Pancreas (tissue), 10 donors: ENCODE data around the gene JADE2. TPM values are rescaled to one million over a fixed set of nuclear protein-coding genes. Genes with fewer than 3 reads are reported as not detected.

Source experiments
- ATAC-seq, 4 donors: fragments of 200-7000 bp; cut with Tn5 transposase; one replicate each; pipeline versions ENCODE4 v1.8.0 to v1.9.1; 2020; ENCODE audit warnings: mild to moderate bottlenecking in 4 of 4, moderate library complexity in 4 of 4
- DNase-seq, 6 donors: peaks; one replicate each; pipeline ENCODE4 v3.0.0-alpha.2; 2020
- FAIRE-seq: peaks from 2 replicates; lab custom pipeline; 2012; peaks lifted over from hg19 to GRCh38; lab: Jason Lieb, UNC
- H3K27ac ChIP-seq, 4 donors: fragments of 200-600 bp; sonication (generic); 1 replicate in 3 of 4; 2 replicates in 1 of 4; pipeline versions ENCODE4 v1.5.0 to v1.8.0; 2020
- H3K27me3 ChIP-seq, 4 donors: fragments of 200-600 bp; one replicate each; pipeline ENCODE4 v1.8.0; 2021
- H3K36me3 ChIP-seq, 3 donors: fragments of 200-600 bp; sonication (generic) in 1 of 3; one replicate each; pipeline versions ENCODE4 v1.5.0 to v1.8.0; 2020 to 2021
- H3K4me1 ChIP-seq, 3 donors: fragments of 200-600 bp; one replicate each; pipeline ENCODE4 v1.8.0; 2021
- H3K4me3 ChIP-seq, 4 donors: fragments of 200-600 bp; sonication (generic) in 2 of 4; one replicate each; pipeline versions ENCODE4 v1.5.0 to v1.8.0; 2020 to 2021
- H3K9me3 ChIP-seq, 4 donors: fragments of 200-600 bp; one replicate each; pipeline ENCODE4 v1.8.0; 2021
- WGBS, 2 donors: extraction: QIAGEN DNeasy Blood & Tissue Kit; methylation state at CpG; one replicate each; pipeline ENCODE4 v1.1.7; 2013; 5-methylcytosine and 5-hydroxymethylcytosine counted together
- intact Hi-C, 3 donors: fragments of 100-400 bp; cut with DNase I; formaldehyde crosslinking; loops; one replicate each; pipeline versions ENCODE4 v1.11.1 to v1.14.2; 2022
- polyA plus RNA-seq, 2 donors: library from polyadenylated mRNA; stranded (reverse); fragments of 200-250 nt; gene quantifications; one replicate each; pipeline ENCODE4 v1.2.3, GENCODE V29; 2013
- total RNA-seq, 6 donors: library from RNA; stranded (reverse); fragmentation: NEBNext Ultra II Directional in 4 of 6; extraction: Animal tissue kit (Norgen Biotek cat#: 25700) in 4 of 6; gene quantifications; one replicate each; pipeline versions ENCODE4 v1.2.1 to v1.2.4, GENCODE V29; 2021 to 2023
- TF ChIP-seq, protein P1 (sequence below), 4 donors: fragments of 200-600 bp; sonication (generic) in 3 of 4; IDR thresholded peaks; one replicate each; pipeline versions ENCODE4 v1.5.0 to v1.8.0; 2021; ENCODE audit warnings: antibody characterized with exemption in 4 of 4
- donor health status: healthy with polysubstance abuse.
- donor health status: DM: no; HTN: no; CAD: no; lungs with moderate emphysema.
- donor health status: DM: no; HTN: no; CAD: no.
- donor health status: control.
- donor health status: control.
- donor health status: Bipolar disorder and iron deficiency.
- donor health status: DM: yes; HTN: yes; CAD: no.
- donor health status: DM: no; HTN: no; CAD: no.
- donor health status: DM: no; HTN: no; CAD: no.
- donor health status: DM: yes; HTN: yes; CAD: no.

The JADE2 gene
- total and polyA plus RNA-seq, 8 donors: 9.6 to 42.7 (median 26.6) TPM

DNA sequence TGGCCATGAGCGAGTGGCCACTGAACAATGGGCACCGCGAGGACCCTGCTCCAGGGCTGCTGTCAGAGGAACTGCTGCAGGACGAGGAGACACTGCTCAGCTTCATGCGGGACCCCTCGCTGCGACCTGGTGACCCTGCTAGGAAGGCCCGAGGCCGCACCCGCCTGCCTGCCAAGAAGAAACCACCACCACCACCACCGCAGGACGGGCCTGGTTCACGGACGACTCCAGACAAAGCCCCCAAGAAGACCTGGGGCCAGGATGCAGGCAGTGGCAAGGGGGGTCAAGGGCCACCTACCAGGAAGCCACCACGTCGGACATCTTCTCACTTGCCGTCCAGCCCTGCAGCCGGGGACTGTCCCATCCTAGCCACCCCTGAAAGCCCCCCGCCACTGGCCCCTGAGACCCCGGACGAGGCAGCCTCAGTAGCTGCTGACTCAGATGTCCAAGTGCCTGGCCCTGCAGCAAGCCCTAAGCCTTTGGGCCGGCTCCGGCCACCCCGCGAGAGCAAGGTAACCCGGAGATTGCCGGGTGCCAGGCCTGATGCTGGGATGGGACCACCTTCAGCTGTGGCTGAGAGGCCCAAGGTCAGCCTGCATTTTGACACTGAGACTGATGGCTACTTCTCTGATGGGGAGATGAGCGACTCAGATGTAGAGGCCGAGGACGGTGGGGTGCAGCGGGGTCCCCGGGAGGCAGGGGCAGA is 53.3 kb downstream of the JADE2 start:
- H3K4me1 ChIP-seq: peaks cover 0 to 11% (median 0%) of the 10 kb centered on the region in 3 donors
- H3K27me3 ChIP-seq: no peaks in the 10 kb centered on the region
- intact Hi-C loops: loop anchor here in 1 of 3 donors (10.0 kb wide), 2 partner anchors 194 to 544 kb away; no protein-coding TSS in a partner anchor
- no peaks in the 10 kb centered on the region for H3K9me3 ChIP-seq
- no peak overlapping the region for H3K4me3 ChIP-seq
- peak in 1 of 6 donors; percentile 78 for DNase-seq
- peaks cover 4 to 33% (median 26%) of the 10 kb centered on the region in 3 donors for H3K36me3 ChIP-seq
- 88 to 92% methylated on average over 32 of the region's 32 CpGs for WGBS, 2 donors
- no peak overlapping the region for H3K27ac ChIP-seq
- FAIRE-seq: no peak
- TF ChIP-seq, protein P1, sequence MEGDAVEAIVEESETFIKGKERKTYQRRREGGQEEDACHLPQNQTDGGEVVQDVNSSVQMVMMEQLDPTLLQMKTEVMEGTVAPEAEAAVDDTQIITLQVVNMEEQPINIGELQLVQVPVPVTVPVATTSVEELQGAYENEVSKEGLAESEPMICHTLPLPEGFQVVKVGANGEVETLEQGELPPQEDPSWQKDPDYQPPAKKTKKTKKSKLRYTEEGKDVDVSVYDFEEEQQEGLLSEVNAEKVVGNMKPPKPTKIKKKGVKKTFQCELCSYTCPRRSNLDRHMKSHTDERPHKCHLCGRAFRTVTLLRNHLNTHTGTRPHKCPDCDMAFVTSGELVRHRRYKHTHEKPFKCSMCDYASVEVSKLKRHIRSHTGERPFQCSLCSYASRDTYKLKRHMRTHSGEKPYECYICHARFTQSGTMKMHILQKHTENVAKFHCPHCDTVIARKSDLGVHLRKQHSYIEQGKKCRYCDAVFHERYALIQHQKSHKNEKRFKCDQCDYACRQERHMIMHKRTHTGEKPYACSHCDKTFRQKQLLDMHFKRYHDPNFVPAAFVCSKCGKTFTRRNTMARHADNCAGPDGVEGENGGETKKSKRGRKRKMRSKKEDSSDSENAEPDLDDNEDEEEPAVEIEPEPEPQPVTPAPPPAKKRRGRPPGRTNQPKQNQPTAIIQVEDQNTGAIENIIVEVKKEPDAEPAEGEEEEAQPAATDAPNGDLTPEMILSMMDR (IDR thresholded peaks at IDR 0.05): no peak
- no peak for ATAC-seq

DNA sequence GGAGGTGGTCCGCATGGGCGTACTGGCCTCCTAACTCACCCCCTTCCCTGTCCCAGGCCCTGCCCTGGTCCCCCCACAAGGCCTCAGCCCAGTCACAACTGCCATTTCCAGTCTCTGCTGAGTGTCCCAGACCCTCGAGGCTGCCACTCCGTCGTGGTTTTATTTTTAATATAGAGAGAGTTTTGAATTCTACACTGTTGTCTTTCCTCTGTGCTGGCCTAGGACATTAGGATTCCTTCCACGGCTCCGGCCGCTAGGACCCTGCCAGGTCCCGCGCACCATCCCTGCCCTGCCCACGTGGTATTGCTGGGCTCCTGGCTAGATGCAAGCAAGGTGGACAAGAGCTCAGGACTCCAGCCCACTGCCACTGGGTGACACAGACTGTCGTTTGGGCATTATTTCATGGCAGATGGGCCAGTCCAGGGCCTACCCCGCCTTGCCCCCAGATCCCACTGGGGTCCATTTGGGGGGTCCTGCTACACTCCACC is 53.9 kb downstream of the JADE2 start:
- TF ChIP-seq, protein P1 (IDR thresholded peaks at IDR 0.05): no peak
- Histone ChIP-seq H3K36me3 (peaks cover 4 to 27% (median 21%) of the 10 kb centered on the region in 3 donors), H3K4me1 (peaks cover 0 to 11% (median 0%) of the 10 kb centered on the region in 3 donors), H3K4me3 (no peak overlapping the region), H3K9me3 (no peaks in the 10 kb centered on the region), H3K27me3 (no peaks in the 10 kb centered on the region), H3K27ac (no peak overlapping the region)
- intact Hi-C loops: loop anchor here in 1 of 3 donors (10.0 kb wide), 2 partner anchors 195 to 545 kb away; no protein-coding TSS in a partner anchor
- peak in 1 of 6 donors; percentile 34 for DNase-seq
- no peak for ATAC-seq
- WGBS, 2 donors: 87 to 89% methylated on average over 13 of the region's 13 CpGs
- no peak for FAIRE-seq

DNA sequence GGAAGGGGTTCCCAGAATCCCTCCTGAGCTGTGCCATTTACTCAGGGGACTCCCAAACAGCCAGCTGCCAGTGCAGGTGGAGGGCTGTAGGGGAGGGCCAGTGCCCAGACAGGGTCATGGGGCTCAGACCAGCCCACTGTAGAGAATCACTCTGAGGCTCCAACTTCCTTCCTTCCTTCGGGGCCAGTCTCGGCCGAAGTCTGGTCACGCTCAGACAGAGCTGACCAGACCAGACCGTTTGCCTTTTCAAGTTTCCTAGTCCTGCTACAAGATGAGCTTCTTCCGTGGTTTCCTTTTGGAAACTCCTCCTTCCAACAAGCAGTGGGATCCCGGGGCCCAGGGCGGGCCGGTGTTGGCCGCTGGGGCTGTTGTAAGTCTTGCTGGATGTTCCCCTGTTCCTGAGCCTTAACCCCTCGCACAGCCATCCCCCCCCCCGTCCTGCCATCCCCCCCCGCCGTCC is 54.6 kb downstream of the JADE2 start:
- no peak for FAIRE-seq
- no peak overlapping the region for H3K4me3 ChIP-seq
- intact Hi-C loops: loop anchor here in 2 of 3 donors (5.0 to 10.0 kb wide), 2 partner anchors 275 to 278 kb away; no protein-coding TSS in a partner anchor
- DNase-seq: peak in 1 of 6 donors; percentile 50
- H3K36me3 ChIP-seq: peaks cover 4 to 20% (median 16%) of the 10 kb centered on the region in 3 donors
- WGBS, 2 donors: 76 to 83% methylated on average over 11 to 14 of the region's 14 CpGs
- no peak overlapping the region for H3K27ac ChIP-seq
- TF ChIP-seq, protein P1 (IDR thresholded peaks at IDR 0.05): no peak
- peaks cover 0 to 11% (median 0%) of the 10 kb centered on the region in 3 donors for H3K4me1 ChIP-seq
- no peaks in the 10 kb centered on the region for H3K27me3 ChIP-seq
- ATAC-seq: no peak
- no peaks in the 10 kb centered on the region for H3K9me3 ChIP-seq

DNA sequence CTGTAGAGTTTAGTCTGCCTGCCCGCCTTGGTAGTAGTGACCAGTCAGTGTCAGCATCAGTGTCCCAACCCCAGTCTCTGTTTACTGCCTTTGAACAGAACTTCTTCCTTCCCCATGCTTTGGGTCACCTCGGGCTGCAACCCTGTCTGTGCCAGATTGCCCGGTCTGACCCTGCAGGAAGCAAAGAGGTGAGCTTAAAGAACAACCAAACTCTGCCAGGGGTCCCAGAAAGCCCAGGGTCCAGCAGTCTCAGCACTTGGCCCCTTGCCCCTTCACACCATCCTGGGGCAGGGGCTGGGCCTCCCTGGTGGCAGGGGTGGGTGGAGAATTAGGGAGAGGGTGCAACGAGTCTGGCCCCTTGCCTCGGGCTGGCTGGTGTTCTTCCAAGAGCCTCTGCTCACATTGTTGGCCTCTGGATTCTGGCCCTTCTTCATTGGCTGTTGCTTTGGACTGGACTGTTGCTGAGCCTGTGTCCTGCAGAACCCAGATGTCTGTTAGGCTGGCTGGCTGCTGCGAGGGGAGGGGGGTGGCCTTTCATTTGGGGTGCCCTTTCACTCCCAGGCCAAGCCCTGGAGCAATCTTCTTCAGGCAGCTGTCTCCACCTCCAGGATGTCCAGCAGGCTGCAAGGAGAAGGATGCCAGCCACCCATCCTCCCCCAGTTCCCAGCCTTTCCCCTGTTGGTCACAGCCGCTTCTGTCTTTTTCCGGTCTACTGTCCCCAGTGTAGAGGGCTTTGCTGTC is 55.9 kb downstream of the JADE2 start:
- FAIRE-seq (no peak), DNase-seq (peak in 2 of 6 donors; percentile 7 to 35), ATAC-seq (no peak)
- no peaks in the 10 kb centered on the region for H3K9me3 ChIP-seq
- no peak overlapping the region for H3K4me3 ChIP-seq
- TF ChIP-seq, protein P1 (IDR thresholded peaks at IDR 0.05): no peak
- peaks cover 0 to 7% (median 0%) of the 10 kb centered on the region in 3 donors for H3K4me1 ChIP-seq
- no peak overlapping the region for H3K27ac ChIP-seq
- peaks cover 4 to 19% (median 14%) of the 10 kb centered on the region in 3 donors for H3K36me3 ChIP-seq
- 71 to 75% methylated on average over 8 of the region's 8 CpGs for WGBS, 2 donors
- H3K27me3 ChIP-seq: no peaks in the 10 kb centered on the region
- intact Hi-C loops: loop anchor here in 2 of 3 donors (5.0 to 10.0 kb wide), 2 partner anchors 277 to 279 kb away; no protein-coding TSS in a partner anchor
